ENCODE measurements around the gene IL1RAPL2. TPM values are rescaled to one million over a fixed set of nuclear protein-coding genes. Genes with fewer than 3 reads are reported as not detected.

The IL1RAPL2 gene
- total and polyA plus RNA-seq, 2 of the 8 experiments (the other 6 are each of a cell fraction or from before 2014, with no cell fraction given): 0.20 to 1.3 TPM

DNA sequence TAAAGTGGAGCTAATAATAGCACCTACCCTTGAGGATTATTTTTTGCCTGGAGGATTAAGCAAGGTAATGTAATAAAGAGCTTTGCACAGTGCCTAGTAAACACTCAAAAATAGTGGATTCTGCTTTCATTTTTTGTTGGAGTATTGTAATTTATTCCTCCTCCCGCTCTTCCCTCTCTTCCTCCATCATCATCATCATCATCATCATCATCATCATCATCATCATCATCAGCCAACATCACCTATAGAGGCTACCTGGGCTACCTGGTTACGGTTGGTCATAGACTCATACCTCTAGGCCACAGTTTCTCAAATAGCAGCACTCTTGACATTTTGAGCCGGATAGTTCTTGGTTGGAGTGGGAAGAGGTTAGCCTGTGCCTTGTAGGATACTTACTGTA is 781.4 kb downstream of the IL1RAPL2 start:
- Histone ChIP-seq H2BK20ac (ENCODE audit: low read length) (no peak overlapping the region), H4K91ac (replicated peaks; ENCODE audit: insufficient read length, low read length) (no peak overlapping the region), H3K4me1 (replicated peaks in 1 of 4; ENCODE audit: control insufficient read depth in 3 of 4, insufficient read depth in 4 of 4, low read length in 3 of 4) (no peaks in the 10 kb centered on the region), H3K27me3 (replicated peaks in 1 of 4; ENCODE audit: control insufficient read depth in 3 of 4, extremely low read depth in 1 of 4, insufficient read depth in 3 of 4, low read length in 3 of 4) (no peaks in the 10 kb centered on the region), H3K9me3 (ENCODE audit: insufficient read depth in 2 of 2, low read depth in 1 of 2, low read length in 1 of 2) (no peaks in the 10 kb centered on the region), H3K9ac (replicated peaks in 1 of 4; ENCODE audit: extremely low read depth in 1 of 4, low read depth in 3 of 4, low read length in 3 of 4) (no peak overlapping the region), H2AFZ (ENCODE audit: low read length) (no peak overlapping the region), H3K4ac (replicated peaks; ENCODE audit: insufficient read length, low read depth, low read length) (no peak overlapping the region), H2BK15ac (ENCODE audit: low read length) (no peak overlapping the region), H3K23me2 (ENCODE audit: low read depth, low read length) (no peaks in the 10 kb centered on the region), H3K14ac (ENCODE audit: insufficient read length) (no peak overlapping the region), H3K56ac (replicated peaks; ENCODE audit: insufficient read length, low read depth, low read length) (no peak overlapping the region), H3K4me3 (ENCODE audit: extremely low read depth in 1 of 4, insufficient read depth in 2 of 4, low read depth in 3 of 4, low read length in 4 of 4) (no peak overlapping the region), H3K36me3 (ENCODE audit: control insufficient read depth in 2 of 4, insufficient read depth in 4 of 4, low read length in 3 of 4) (no peaks in the 10 kb centered on the region), H2BK120ac (replicated peaks; ENCODE audit: low read depth, low read length) (no peak overlapping the region), H3K79me2 (ENCODE audit: control insufficient read depth in 1 of 2, insufficient read depth in 2 of 2, low read length in 2 of 2) (no peaks in the 10 kb centered on the region), H2BK5ac (ENCODE audit: low read depth, low read length) (no peak overlapping the region), H3K4me2 (ENCODE audit: insufficient read depth in 1 of 2, low read depth in 2 of 2, low read length in 2 of 2) (no peak overlapping the region), H4K5ac (ENCODE audit: insufficient read length, low read depth, low read length) (no peak overlapping the region), H3K79me1 (ENCODE audit: low read depth, low read length) (no peaks in the 10 kb centered on the region), H3K27ac (ENCODE audit: low read depth, low read length) (no peak overlapping the region), H2AK5ac (ENCODE audit: low read depth, low read length) (no peak overlapping the region), H4K8ac (ENCODE audit: extremely low read depth, insufficient read depth, low read length) (no peak overlapping the region), H2BK12ac (ENCODE audit: low read depth, low read length) (no peak overlapping the region), H4K20me1 (replicated peaks in 1 of 2; ENCODE audit: control insufficient read depth in 1 of 2, insufficient read depth in 2 of 2, low read length in 2 of 2) (no peaks in the 10 kb centered on the region), H3K18ac (ENCODE audit: extremely low read depth, low read length) (no peak overlapping the region), H3K23ac (ENCODE audit: insufficient read length) (no peak overlapping the region)
- TF ChIP-seq, protein P1, sequence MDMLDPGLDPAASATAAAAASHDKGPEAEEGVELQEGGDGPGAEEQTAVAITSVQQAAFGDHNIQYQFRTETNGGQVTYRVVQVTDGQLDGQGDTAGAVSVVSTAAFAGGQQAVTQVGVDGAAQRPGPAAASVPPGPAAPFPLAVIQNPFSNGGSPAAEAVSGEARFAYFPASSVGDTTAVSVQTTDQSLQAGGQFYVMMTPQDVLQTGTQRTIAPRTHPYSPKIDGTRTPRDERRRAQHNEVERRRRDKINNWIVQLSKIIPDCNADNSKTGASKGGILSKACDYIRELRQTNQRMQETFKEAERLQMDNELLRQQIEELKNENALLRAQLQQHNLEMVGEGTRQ (IDR thresholded peaks at IDR 0.05; ENCODE audit: low read length): no peak
- TF ChIP-seq CBX5 (IDR thresholded peaks at IDR 0.05; ENCODE audit: low read depth, low read length) (no peak), RFX5 (IDR thresholded peaks at IDR 0.05; ENCODE audit: borderline replicate concordance, low read depth, low read length) (no peak), SIX5 (IDR thresholded peaks at IDR 0.05; ENCODE audit: low read depth, low read length) (no peak), FOSL1 (IDR thresholded peaks at IDR 0.05; ENCODE audit: insufficient read depth, low read depth, low read length) (no peak), ZNF274 (IDR thresholded peaks at IDR 0.05; ENCODE audit: borderline replicate concordance, extremely low read depth, low read length) (no peak)
- FAIRE-seq (no peak), DNase-seq (ENCODE audit: low read depth in 1 of 2, low spot score in 2 of 2) (no peak)
- WGBS, 2 experiments (ENCODE audit: extremely low coverage in 1 of 2, insufficient coverage in 1 of 2, insufficient read length in 1 of 2, insufficient replicate concordance in 2 of 2, low coverage in 1 of 2, low lambda C conversion rate in 2 of 2, missing lambda C conversion rate in 1 of 2): 86% methylated on average over 3 of the region's 3 CpGs; no CpG with 5 or more reads in 1 of the 2 experiments
- ChIA-PET CTCF (ENCODE audit: partially characterized antibody) (interaction anchor here (0.7 kb wide), 1 partner anchor 426 kb away, joined by 3 read pairs; no protein-coding TSS in a partner anchor), POLR2A (ENCODE audit: partially characterized antibody) (no interaction called here)

All from H1 (cell line).